ENCODE results near the gene CREB3L1.

Gene CREB3L1

DNA sequence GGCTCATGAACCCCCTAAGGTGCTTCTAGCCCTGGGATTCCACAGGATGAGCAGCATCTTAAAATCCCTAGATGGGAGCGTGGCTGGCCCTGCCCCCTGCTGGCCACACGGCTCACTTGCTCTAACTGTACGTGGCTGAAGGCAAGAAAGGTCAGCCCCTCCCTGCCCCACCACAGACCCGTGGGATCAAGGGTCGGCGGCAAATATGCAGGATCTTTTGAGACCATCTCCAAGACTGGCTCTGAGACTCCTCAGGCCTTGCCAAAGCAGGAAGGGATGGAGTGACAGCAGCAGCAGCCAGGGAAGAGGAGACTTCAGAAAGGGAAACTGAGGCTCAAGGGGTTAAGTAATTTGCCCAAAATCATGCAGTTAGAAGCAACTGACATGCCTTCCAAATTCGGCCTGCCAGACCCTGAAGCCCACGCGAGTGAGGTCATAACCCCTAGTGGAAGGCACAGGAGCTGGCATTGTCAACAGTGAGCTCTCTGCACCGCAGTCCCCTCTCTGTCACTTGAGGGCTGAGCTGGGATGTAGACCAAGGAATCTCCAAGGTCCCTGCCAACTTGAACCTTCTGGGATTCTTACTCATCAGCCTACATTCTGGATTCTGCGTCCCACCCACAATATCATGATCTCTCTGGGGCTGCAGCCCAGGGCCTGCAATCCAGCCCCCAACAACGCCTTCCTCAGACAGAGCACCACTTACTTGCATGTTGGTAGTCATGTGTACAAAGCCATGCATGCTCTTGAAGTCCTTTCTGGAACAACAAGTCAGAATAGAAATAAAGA is 31.4 kb downstream of the CREB3L1 start:
- Histone ChIP-seq H3K4me3 (ENCODE audit: low read depth, low read length) (no peak overlapping the region), H3K36me3 (no peaks in the 10 kb centered on the region), H3K27ac (no peak overlapping the region), H3K9me3 (ENCODE audit: severe bottlenecking) (no peaks in the 10 kb centered on the region), H3K27me3 (ENCODE audit: insufficient read depth, low read depth, severe bottlenecking) (no peaks in the 10 kb centered on the region)
- DNase-seq: peak; percentile 81
- TF ChIP-seq, protein P1, sequence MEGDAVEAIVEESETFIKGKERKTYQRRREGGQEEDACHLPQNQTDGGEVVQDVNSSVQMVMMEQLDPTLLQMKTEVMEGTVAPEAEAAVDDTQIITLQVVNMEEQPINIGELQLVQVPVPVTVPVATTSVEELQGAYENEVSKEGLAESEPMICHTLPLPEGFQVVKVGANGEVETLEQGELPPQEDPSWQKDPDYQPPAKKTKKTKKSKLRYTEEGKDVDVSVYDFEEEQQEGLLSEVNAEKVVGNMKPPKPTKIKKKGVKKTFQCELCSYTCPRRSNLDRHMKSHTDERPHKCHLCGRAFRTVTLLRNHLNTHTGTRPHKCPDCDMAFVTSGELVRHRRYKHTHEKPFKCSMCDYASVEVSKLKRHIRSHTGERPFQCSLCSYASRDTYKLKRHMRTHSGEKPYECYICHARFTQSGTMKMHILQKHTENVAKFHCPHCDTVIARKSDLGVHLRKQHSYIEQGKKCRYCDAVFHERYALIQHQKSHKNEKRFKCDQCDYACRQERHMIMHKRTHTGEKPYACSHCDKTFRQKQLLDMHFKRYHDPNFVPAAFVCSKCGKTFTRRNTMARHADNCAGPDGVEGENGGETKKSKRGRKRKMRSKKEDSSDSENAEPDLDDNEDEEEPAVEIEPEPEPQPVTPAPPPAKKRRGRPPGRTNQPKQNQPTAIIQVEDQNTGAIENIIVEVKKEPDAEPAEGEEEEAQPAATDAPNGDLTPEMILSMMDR (IDR thresholded peaks at IDR 0.05; ENCODE audit: low read depth, low read length): peak; percentile 90

DNA sequence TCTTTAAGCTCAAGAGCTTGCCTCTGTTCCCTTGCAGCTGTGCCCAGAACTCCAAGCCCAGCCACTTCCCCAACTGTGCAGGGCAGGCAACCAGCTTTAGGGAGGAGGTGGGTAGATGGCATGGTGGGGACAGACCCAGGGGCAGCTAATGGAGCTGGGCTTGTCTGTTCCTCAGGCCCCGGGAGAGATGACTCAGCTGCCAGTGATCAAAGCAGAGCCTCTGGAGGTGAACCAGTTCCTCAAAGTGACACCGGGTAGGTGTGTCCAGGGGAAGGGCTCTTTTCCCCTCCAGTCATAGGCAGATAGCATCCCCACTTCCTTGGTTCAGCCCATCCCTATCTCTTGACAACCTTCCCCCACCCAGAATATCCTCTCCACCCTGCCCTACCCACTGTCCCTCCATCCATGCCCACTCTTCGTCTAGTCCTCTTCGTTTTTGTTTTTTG is 32.4 kb downstream of the CREB3L1 start:
- Histone ChIP-seq H3K4me3 (ENCODE audit: low read depth, low read length) (no peak overlapping the region), H3K27me3 (ENCODE audit: insufficient read depth, low read depth, severe bottlenecking) (no peaks in the 10 kb centered on the region), H3K36me3 (no peaks in the 10 kb centered on the region), H3K27ac (no peak overlapping the region), H3K9me3 (ENCODE audit: severe bottlenecking) (no peaks in the 10 kb centered on the region)
- no peak for DNase-seq
- TF ChIP-seq, protein P1 (IDR thresholded peaks at IDR 0.05; ENCODE audit: low read depth, low read length): no peak

GRCh38 chr11:46315033-46315738 is 37.7 kb downstream of the CREB3L1 start:
- Histone ChIP-seq H3K4me3 (ENCODE audit: low read depth, low read length) (no peak overlapping the region), H3K27ac (no peak overlapping the region), H3K9me3 (ENCODE audit: severe bottlenecking) (no peaks in the 10 kb centered on the region), H3K36me3 (no peaks in the 10 kb centered on the region), H3K27me3 (ENCODE audit: insufficient read depth, low read depth, severe bottlenecking) (no peaks in the 10 kb centered on the region)
- peak; percentile 88 for DNase-seq
- TF ChIP-seq, protein P1 (IDR thresholded peaks at IDR 0.05; ENCODE audit: low read depth, low read length): peak; percentile 81

DNA sequence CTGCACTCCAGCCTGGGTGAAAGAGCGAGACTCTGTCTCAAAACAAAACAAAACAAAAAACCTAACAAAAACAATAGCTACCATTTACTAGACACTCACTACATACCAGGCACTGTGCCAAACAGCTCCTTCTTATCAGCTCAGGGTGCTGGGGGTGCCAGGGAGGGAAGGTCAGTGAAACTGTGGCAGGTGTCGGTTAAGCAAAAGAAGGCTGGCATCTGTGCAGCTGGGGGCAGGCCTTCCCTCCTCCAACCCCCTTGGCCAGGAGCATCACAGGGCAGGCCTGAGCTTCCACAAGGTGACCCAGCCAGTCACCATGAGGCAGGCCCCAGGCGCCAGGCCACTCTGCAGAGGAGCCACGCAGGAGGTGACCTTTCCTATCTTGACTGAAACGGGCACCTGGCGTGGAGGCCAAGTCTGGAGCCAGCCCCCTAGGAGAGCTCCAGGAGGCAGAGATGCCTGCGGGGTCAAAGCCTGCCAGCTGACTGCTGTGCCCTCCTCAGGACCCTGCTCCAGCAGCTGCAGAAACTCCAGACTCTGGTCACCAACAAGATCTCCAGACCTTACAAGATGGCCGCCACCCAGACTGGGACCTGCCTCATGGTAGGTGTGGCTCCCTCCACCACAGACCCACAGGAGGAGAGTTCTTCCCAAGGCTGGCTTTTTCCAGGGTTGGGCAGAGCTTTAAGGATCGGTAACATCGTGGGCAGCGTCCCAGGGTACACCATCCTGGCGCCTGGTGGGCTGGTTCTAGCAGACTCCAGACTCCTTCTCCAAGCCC is 38.5 kb downstream of the CREB3L1 start:
- no peaks in the 10 kb centered on the region for H3K36me3 ChIP-seq
- H3K4me3 ChIP-seq (ENCODE audit: low read depth, low read length): no peak overlapping the region
- no peak for DNase-seq
- H3K9me3 ChIP-seq (ENCODE audit: severe bottlenecking): no peaks in the 10 kb centered on the region
- TF ChIP-seq, protein P1 (IDR thresholded peaks at IDR 0.05; ENCODE audit: low read depth, low read length): no peak
- H3K27me3 ChIP-seq (ENCODE audit: insufficient read depth, low read depth, severe bottlenecking): no peaks in the 10 kb centered on the region
- no peak overlapping the region for H3K27ac ChIP-seq

- no peaks in the 10 kb centered on the region for H3K36me3 ChIP-seq
Observed at GRCh38 chr11:46319074-46319453, 41.6 kb downstream of the CREB3L1 start.

More at GRCh38 chr11:46319074-46319453, 41.6 kb downstream of the CREB3L1 start:
- Histone ChIP-seq H3K4me3 (ENCODE audit: low read depth, low read length) (no peak overlapping the region), H3K27me3 (ENCODE audit: insufficient read depth, low read depth, severe bottlenecking) (no peaks in the 10 kb centered on the region), H3K9me3 (ENCODE audit: severe bottlenecking) (no peaks in the 10 kb centered on the region), H3K27ac (peak overlapping the region; percentile 80)
- DNase-seq: no peak
- TF ChIP-seq, protein P1 (IDR thresholded peaks at IDR 0.05; ENCODE audit: low read depth, low read length): no peak
